ENCODE measurements around the gene DNMBP.
A peak's percentile ranks its signal among the peaks of the same experiment; 100 is the strongest.
"Not testable (repeated sequence)": the region's sequence is repeated elsewhere in the genome, so short reads cannot be mapped to it uniquely, and the experiment has no call there.

Gene DNMBP

GRCh38 chr10:99863535-99864240, 146.1 kb downstream of the DNMBP start:
- H3K36me3 ChIP-seq (ENCODE audit: control insufficient read depth, insufficient read depth, low read length); H3K9ac ChIP-seq (ENCODE audit: low read depth, low read length); H3K4me1 ChIP-seq (ENCODE audit: control insufficient read depth, insufficient read depth, low read length); H3K9me3 ChIP-seq (ENCODE audit: control insufficient read depth, insufficient read depth, low read length); H3K27me3 ChIP-seq (ENCODE audit: control insufficient read depth, insufficient read depth, low read length); H3K4me3 ChIP-seq (ENCODE audit: low read depth, low read length): not testable (repeated sequence)

- Histone ChIP-seq H3K4me1 (ENCODE audit: control insufficient read depth, insufficient read depth, low read length) (no peaks in the 10 kb centered on the region), H3K27me3 (ENCODE audit: control insufficient read depth, insufficient read depth, low read length) (no peaks in the 10 kb centered on the region), H3K9ac (ENCODE audit: low read depth, low read length) (no peak overlapping the region), H3K36me3 (ENCODE audit: control insufficient read depth, insufficient read depth, low read length) (no peaks in the 10 kb centered on the region), H3K4me3 (ENCODE audit: low read depth, low read length) (no peak overlapping the region), H3K9me3 (ENCODE audit: control insufficient read depth, insufficient read depth, low read length) (no peaks in the 10 kb centered on the region)
Measured at GRCh38 chr10:99860466-99860865, 149.3 kb downstream of the DNMBP start.

GRCh38 chr10:99859585-99859984, 150.2 kb downstream of the DNMBP start:
- no peak overlapping the region for H3K9ac ChIP-seq (ENCODE audit: low read depth, low read length)
- H3K36me3 ChIP-seq (ENCODE audit: control insufficient read depth, insufficient read depth, low read length) = no peaks in the 10 kb centered on the region
- peaks cover 3% of the 10 kb centered on the region for H3K4me1 ChIP-seq (ENCODE audit: control insufficient read depth, insufficient read depth, low read length)
- no peak overlapping the region for H3K4me3 ChIP-seq (ENCODE audit: low read depth, low read length)
- H3K27me3 ChIP-seq (ENCODE audit: control insufficient read depth, insufficient read depth, low read length) = no peaks in the 10 kb centered on the region
- no peaks in the 10 kb centered on the region for H3K9me3 ChIP-seq (ENCODE audit: control insufficient read depth, insufficient read depth, low read length)

GRCh38 chr10:99858849-99859248, 150.9 kb downstream of the DNMBP start:
- no peaks in the 10 kb centered on the region for H3K27me3 ChIP-seq (ENCODE audit: control insufficient read depth, insufficient read depth, low read length)

GRCh38 chr10:99855479-99856071, 154.2 kb downstream of the DNMBP start:
- no peak overlapping the region for H3K4me3 ChIP-seq (ENCODE audit: low read depth, low read length)
- no peaks in the 10 kb centered on the region for H3K36me3 ChIP-seq (ENCODE audit: control insufficient read depth, insufficient read depth, low read length)
- no peaks in the 10 kb centered on the region for H3K9me3 ChIP-seq (ENCODE audit: control insufficient read depth, insufficient read depth, low read length)
- peaks cover 11% of the 10 kb centered on the region for H3K4me1 ChIP-seq (ENCODE audit: control insufficient read depth, insufficient read depth, low read length)
- no peaks in the 10 kb centered on the region for H3K27me3 ChIP-seq (ENCODE audit: control insufficient read depth, insufficient read depth, low read length)
- H3K9ac ChIP-seq (ENCODE audit: low read depth, low read length) = no peak overlapping the region

More at GRCh38 chr10:99858849-99859248, 150.9 kb downstream of the DNMBP start:
- Histone ChIP-seq H3K4me3 (ENCODE audit: low read depth, low read length) (no peak overlapping the region), H3K9ac (ENCODE audit: low read depth, low read length) (no peak overlapping the region), H3K4me1 (ENCODE audit: control insufficient read depth, insufficient read depth, low read length) (peaks cover 3% of the 10 kb centered on the region), H3K9me3 (ENCODE audit: control insufficient read depth, insufficient read depth, low read length) (no peaks in the 10 kb centered on the region), H3K36me3 (ENCODE audit: control insufficient read depth, insufficient read depth, low read length) (no peaks in the 10 kb centered on the region)

GRCh38 chr10:99854860-99855259, 154.9 kb downstream of the DNMBP start:
- Histone ChIP-seq H3K9me3 (ENCODE audit: control insufficient read depth, insufficient read depth, low read length) (no peaks in the 10 kb centered on the region), H3K4me1 (ENCODE audit: control insufficient read depth, insufficient read depth, low read length) (peaks cover 16% of the 10 kb centered on the region)

GRCh38 chr10:99853655-99854054, 156.1 kb downstream of the DNMBP start:
- H3K36me3 ChIP-seq (ENCODE audit: control insufficient read depth, insufficient read depth, low read length) = no peaks in the 10 kb centered on the region
- no peaks in the 10 kb centered on the region for H3K27me3 ChIP-seq (ENCODE audit: control insufficient read depth, insufficient read depth, low read length)
- peaks cover 26% of the 10 kb centered on the region for H3K4me1 ChIP-seq (ENCODE audit: control insufficient read depth, insufficient read depth, low read length)
- H3K9ac ChIP-seq (ENCODE audit: low read depth, low read length) = no peak overlapping the region
- H3K9me3 ChIP-seq (ENCODE audit: control insufficient read depth, insufficient read depth, low read length) = no peaks in the 10 kb centered on the region
- H3K4me3 ChIP-seq (ENCODE audit: low read depth, low read length) = no peak overlapping the region

More at GRCh38 chr10:99854860-99855259, 154.9 kb downstream of the DNMBP start:
- Histone ChIP-seq H3K4me3 (ENCODE audit: low read depth, low read length) (no peak overlapping the region), H3K27me3 (ENCODE audit: control insufficient read depth, insufficient read depth, low read length) (no peaks in the 10 kb centered on the region), H3K36me3 (ENCODE audit: control insufficient read depth, insufficient read depth, low read length) (no peaks in the 10 kb centered on the region), H3K9ac (ENCODE audit: low read depth, low read length) (no peak overlapping the region)

- H3K4me3 ChIP-seq (ENCODE audit: low read depth, low read length) = no peak overlapping the region
- H3K9ac ChIP-seq (ENCODE audit: low read depth, low read length) = no peak overlapping the region
- H3K27me3 ChIP-seq (ENCODE audit: control insufficient read depth, insufficient read depth, low read length) = no peaks in the 10 kb centered on the region
- no peaks in the 10 kb centered on the region for H3K9me3 ChIP-seq (ENCODE audit: control insufficient read depth, insufficient read depth, low read length)
- H3K36me3 ChIP-seq (ENCODE audit: control insufficient read depth, insufficient read depth, low read length) = no peaks in the 10 kb centered on the region
- H3K4me1 ChIP-seq (ENCODE audit: control insufficient read depth, insufficient read depth, low read length) = peaks cover 30% of the 10 kb centered on the region
Measured at GRCh38 chr10:99852481-99853213, 157.1 kb downstream of the DNMBP start.

- Histone ChIP-seq H3K9ac (ENCODE audit: low read depth, low read length) (no peak overlapping the region), H3K27me3 (ENCODE audit: control insufficient read depth, insufficient read depth, low read length) (no peaks in the 10 kb centered on the region), H3K9me3 (ENCODE audit: control insufficient read depth, insufficient read depth, low read length) (no peaks in the 10 kb centered on the region), H3K4me1 (ENCODE audit: control insufficient read depth, insufficient read depth, low read length) (peaks cover 30% of the 10 kb centered on the region), H3K4me3 (ENCODE audit: low read depth, low read length) (no peak overlapping the region), H3K36me3 (ENCODE audit: control insufficient read depth, insufficient read depth, low read length) (no peaks in the 10 kb centered on the region)
Measured at GRCh38 chr10:99851825-99852224, 157.9 kb downstream of the DNMBP start.

- H3K9me3 ChIP-seq (ENCODE audit: control insufficient read depth, insufficient read depth, low read length) = no peaks in the 10 kb centered on the region
- no peak overlapping the region for H3K9ac ChIP-seq (ENCODE audit: low read depth, low read length)
- H3K4me3 ChIP-seq (ENCODE audit: low read depth, low read length) = peak overlapping the region; percentile 23
- H3K36me3 ChIP-seq (ENCODE audit: control insufficient read depth, insufficient read depth, low read length) = no peaks in the 10 kb centered on the region
- peaks cover 30% of the 10 kb centered on the region for H3K4me1 ChIP-seq (ENCODE audit: control insufficient read depth, insufficient read depth, low read length)
- H3K27me3 ChIP-seq (ENCODE audit: control insufficient read depth, insufficient read depth, low read length) = no peaks in the 10 kb centered on the region
Measured at GRCh38 chr10:99850767-99851340, 158.9 kb downstream of the DNMBP start.

GRCh38 chr10:99850021-99850766, 159.6 kb downstream of the DNMBP start:
- H3K27me3 ChIP-seq (ENCODE audit: control insufficient read depth, insufficient read depth, low read length) = no peaks in the 10 kb centered on the region
- no peaks in the 10 kb centered on the region for H3K36me3 ChIP-seq (ENCODE audit: control insufficient read depth, insufficient read depth, low read length)
- H3K9me3 ChIP-seq (ENCODE audit: control insufficient read depth, insufficient read depth, low read length) = no peaks in the 10 kb centered on the region
- H3K9ac ChIP-seq (ENCODE audit: low read depth, low read length) = no peak overlapping the region
- peaks cover 30% of the 10 kb centered on the region for H3K4me1 ChIP-seq (ENCODE audit: control insufficient read depth, insufficient read depth, low read length)
- H3K4me3 ChIP-seq (ENCODE audit: low read depth, low read length) = peak overlapping the region; percentile 23

All from iPS-15b (cell line).